ENCODE results near the gene CTH.
"Not testable (repeated sequence)": the region's sequence is repeated elsewhere in the genome, so short reads cannot be mapped to it uniquely, and the experiment has no call there.

Gene CTH

DNA sequence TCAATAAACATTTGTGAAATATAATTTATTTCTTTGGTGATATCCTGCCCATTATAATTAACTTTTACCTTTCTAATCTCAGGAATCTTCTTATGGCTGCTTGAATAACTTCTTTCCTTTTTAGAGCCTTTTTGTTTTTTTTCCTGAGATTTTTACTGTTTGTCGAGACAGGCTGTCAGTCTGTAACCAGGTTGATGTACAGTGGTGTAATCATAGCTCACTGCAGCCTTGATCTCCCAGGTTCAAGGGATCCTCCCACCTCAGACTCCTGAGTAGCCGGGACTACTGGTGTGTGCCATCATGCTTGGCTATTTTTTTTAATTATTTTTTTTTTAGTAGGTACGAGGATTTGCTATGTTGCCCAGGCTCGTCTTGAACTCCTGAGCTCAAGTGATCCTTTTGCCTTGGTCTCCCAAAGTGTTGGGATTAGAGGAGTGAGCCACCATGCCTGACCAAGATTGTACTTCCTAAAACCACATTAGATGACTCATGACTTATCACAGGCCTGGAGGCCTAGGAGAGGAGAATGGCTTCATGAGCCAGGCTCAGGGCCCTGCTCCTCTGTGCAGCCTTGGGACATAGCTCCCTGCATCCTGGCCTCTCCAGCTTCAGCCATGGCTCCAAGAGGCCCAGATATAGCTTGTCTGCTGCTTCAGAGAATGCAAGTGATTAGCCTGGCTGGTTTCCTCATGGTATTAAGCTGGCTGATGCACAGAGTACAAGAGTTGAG is 48.6 kb downstream of the CTH start:
- no peak overlapping the region for H3K4me3 ChIP-seq (ENCODE audit: low read depth, low read length)

DNA sequence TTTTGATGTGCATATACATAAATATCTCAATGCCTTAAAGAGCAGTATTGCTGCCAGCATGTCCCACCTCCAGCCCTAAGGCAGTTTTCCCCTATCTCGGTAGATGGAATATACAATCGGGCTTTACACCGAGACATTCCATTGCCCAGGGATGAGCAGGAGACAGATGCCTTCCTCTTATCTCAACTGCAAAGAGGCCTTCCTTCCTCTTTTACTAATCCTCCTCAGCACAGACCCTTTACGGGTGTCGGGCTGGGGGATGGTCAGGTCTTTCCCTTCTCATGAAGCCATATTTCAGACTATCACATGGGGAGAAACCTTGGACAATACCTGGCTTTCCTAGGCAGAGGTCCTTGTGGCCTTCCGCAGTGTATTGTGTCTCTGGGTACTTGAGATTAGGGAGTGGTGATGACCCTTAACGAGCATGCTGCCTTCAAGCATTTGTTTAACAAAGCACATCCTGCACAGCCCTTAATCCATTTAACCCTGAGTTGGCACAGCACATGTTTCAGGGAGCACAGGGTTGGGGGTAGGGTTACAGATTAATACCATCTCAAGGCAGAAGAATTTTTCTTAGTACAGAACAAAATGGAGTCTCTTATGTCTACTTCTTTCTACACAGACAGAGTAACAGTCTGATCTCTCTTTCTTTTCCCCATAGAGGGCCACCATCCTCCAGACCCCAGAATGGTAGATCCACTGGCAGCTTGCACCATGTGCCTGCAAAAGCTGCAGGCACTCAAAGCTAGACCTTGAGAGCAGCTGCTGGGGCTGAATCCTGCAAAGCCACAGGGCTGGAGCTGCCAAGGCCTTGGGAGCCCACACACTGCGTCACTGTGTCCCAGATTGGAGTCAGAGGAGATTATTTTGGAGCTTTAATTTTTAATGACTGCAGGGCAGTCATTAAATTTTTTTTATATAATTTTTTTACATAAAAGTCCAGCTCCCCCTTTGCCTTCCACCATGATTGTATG is 50.0 kb downstream of the CTH start:
- H3K4me3 ChIP-seq (ENCODE audit: low read depth, low read length), result not testable (repeated sequence)

More for the DNA sequence above, 48.6 kb downstream of the CTH start:
- TF ChIP-seq, protein P1, sequence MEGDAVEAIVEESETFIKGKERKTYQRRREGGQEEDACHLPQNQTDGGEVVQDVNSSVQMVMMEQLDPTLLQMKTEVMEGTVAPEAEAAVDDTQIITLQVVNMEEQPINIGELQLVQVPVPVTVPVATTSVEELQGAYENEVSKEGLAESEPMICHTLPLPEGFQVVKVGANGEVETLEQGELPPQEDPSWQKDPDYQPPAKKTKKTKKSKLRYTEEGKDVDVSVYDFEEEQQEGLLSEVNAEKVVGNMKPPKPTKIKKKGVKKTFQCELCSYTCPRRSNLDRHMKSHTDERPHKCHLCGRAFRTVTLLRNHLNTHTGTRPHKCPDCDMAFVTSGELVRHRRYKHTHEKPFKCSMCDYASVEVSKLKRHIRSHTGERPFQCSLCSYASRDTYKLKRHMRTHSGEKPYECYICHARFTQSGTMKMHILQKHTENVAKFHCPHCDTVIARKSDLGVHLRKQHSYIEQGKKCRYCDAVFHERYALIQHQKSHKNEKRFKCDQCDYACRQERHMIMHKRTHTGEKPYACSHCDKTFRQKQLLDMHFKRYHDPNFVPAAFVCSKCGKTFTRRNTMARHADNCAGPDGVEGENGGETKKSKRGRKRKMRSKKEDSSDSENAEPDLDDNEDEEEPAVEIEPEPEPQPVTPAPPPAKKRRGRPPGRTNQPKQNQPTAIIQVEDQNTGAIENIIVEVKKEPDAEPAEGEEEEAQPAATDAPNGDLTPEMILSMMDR (IDR thresholded peaks at IDR 0.05; ENCODE audit: low read depth, low read length), result no peak

DNA sequence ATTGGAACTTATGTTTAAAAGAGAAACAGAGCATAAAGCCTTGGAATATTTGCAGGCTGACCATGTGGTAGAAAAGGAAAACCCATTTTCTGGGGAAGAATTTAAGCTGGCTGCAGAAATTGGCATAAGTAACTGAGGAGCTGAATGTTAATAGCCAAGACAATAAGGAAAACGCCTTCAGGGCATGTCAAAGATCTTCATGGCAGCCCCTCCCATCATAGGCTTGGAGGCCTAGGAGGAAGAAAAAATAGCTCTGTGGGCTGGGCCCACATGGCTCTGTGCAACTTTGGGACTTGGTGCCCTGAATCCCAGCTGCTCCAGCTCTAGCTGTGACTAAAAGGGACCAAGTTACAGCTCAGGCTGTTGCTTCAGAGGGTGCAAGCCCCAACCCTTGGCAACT is 51.5 kb downstream of the CTH start:
- no peak overlapping the region for H3K4me3 ChIP-seq (ENCODE audit: low read depth, low read length)
- TF ChIP-seq, protein P1 (IDR thresholded peaks at IDR 0.05; ENCODE audit: low read depth, low read length), result no peak

DNA sequence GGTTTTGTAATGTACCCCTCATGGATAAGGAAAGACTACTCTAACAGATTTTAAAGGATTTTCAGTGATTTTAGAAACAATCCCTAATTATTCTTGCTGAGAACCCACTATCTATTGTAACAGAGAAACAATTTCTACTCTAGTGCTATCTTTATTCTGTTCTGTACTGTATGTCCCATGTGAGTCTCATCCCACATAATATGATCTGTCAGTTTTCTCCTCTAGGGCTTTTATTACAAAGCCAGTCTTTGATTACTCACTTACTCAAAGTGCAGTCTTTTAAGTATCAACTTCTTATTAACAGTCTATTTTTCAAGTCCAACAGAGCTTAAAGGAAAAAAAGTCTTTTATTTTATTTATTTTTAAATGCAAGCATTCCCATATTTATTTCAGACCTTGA is 54.8 kb downstream of the CTH start:
- TF ChIP-seq, protein P1 (IDR thresholded peaks at IDR 0.05; ENCODE audit: low read depth, low read length), result no peak
- no peak overlapping the region for H3K4me3 ChIP-seq (ENCODE audit: low read depth, low read length)

DNA sequence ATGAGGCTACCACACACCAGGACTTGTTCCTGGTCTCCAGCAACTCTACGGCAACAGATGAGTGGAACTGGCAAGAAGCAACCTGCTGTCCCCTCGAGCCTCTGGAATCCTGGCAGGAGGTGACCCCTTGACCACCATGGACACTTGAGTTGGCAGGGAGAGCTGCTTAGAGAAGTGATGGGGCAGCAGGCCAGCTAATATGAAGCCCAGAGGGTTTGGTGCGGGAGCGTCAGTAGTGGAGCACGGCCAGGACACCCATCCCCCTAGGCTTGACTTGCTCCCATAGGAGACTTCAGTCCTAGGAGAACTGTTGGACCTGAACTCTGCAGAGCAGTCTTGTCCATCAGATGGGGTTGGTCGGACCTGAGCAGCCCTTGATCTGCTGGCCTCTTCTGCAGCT is 56.5 kb downstream of the CTH start:
- H3K4me3 ChIP-seq (ENCODE audit: low read depth, low read length), result no peak overlapping the region
- TF ChIP-seq, protein P1 (IDR thresholded peaks at IDR 0.05; ENCODE audit: low read depth, low read length), result no peak

DNA sequence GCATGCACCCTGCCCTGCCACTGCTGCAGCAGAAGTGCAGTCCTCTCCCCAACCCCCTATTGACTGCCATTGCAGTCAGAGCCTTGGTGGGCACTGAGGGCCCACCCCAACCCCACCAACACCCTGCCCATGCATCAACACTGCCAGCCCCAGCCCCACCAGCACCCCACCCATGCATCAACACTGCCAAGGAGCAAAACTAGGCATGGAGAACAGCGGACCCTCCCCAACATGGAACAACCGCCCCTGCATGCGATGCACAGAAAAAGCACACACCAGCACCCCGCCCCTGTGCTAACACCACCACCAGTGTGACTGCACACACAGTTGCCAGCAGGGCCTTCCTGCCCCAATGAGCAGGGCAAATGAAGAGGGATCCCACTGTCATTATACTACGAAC is 57.1 kb downstream of the CTH start:
- TF ChIP-seq, protein P1 (IDR thresholded peaks at IDR 0.05; ENCODE audit: low read depth, low read length), result no peak
- H3K4me3 ChIP-seq (ENCODE audit: low read depth, low read length), result no peak overlapping the region

DNA sequence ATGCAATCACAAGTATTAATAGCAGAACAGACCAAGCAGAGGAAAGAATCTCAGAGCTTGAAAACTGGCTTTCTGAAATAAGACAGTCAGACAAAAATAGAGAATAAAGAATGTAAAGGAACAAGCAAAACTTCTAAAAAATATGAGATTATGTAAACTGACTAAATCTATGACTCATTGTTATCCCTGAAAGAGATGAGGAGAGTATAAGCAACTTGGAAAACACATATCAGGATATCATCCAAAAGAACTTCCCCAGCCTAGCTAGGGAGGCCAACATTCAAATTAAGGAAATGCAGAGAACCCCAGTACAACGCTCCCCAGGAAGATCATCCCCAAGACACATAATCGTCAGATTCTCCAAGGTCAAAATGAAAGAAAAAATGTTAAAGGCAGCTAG is 58.1 kb downstream of the CTH start:
- not testable (repeated sequence) for H3K4me3 ChIP-seq (ENCODE audit: low read depth, low read length)

DNA sequence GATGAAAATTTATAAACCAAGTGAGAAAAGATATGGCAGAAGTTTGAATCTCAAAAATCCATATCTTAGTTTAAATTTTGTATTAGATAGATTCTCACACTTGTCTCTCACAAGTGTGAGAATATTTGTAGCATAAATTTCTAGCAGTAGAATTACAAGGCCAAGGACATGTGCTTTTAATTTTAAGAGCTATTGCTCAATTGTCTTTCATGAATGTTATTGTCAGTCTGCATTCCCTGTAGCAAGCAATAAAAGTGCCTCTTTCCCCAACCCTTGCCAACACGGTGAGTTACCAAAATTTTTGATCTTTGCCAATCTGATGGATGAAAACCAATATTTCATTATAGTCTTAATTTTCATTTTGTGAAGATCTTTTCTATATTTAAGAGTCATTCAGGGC is 64.0 kb downstream of the CTH start:
- no peak overlapping the region for H3K4me3 ChIP-seq (ENCODE audit: low read depth, low read length)
- TF ChIP-seq, protein P1 (IDR thresholded peaks at IDR 0.05; ENCODE audit: low read depth, low read length), result no peak

Measured in WI38 (cell line).